HEK293 (cell line): ENCODE results near the gene GPR37.

Source experiments
- KLF9 ChIP-seq: fragments of 450-650 bp; formaldehyde crosslinking; IDR thresholded peaks from 2 replicates; pipeline ENCODE4 v1.5.1; 2016; ENCODE audit warnings: missing biosample characterization, missing genetic modification characterization, low read depth
- OVOL3 ChIP-seq: fragments of 450-650 bp; formaldehyde crosslinking; IDR thresholded peaks from 2 replicates; pipeline ENCODE4 v1.5.1; 2016; ENCODE audit warnings: missing biosample characterization, missing genetic modification characterization
- RBAK ChIP-seq: fragments of 450-650 bp; formaldehyde crosslinking; IDR thresholded peaks from 2 replicates; pipeline ENCODE4 v1.5.1; 2016; ENCODE audit warnings: missing biosample characterization, missing genetic modification characterization
- SP7 ChIP-seq: fragments of 450-650 bp; formaldehyde crosslinking; IDR thresholded peaks from 2 replicates; pipeline ENCODE4 v1.5.1; 2016; ENCODE audit warnings: missing biosample characterization, missing genetic modification characterization
- TCF7L2 ChIP-seq: IDR thresholded peaks from 2 replicates; pipeline ENCODE4 v1.6.1; 2011; ENCODE audit warnings: low read depth, mild to moderate bottlenecking, inconsistent platforms, low read length, moderate library complexity, borderline replicate concordance
- YY1 ChIP-seq: fragments of 450-650 bp; formaldehyde crosslinking; IDR thresholded peaks from 2 replicates; pipeline ENCODE4 v1.5.1; 2018; ENCODE audit warnings: missing biosample characterization, missing genetic modification characterization
- ZBTB20 ChIP-seq: fragments of 450-650 bp; formaldehyde crosslinking; IDR thresholded peaks from 2 replicates; pipeline ENCODE4 v1.5.1; 2016; ENCODE audit warnings: missing biosample characterization, missing genetic modification characterization
- ZBTB8A ChIP-seq: fragments of 450-650 bp; formaldehyde crosslinking; IDR thresholded peaks from 2 replicates; pipeline ENCODE4 v1.5.1; 2016; ENCODE audit warnings: missing biosample characterization, missing genetic modification characterization
- ZEB2 ChIP-seq: fragments of 450-650 bp; formaldehyde crosslinking; IDR thresholded peaks from 2 replicates; pipeline ENCODE4 v1.5.1; 2016; ENCODE audit warnings: missing biosample characterization, missing genetic modification characterization
- ZNF10 ChIP-seq: fragments of 450-650 bp; formaldehyde crosslinking; IDR thresholded peaks from 2 replicates; pipeline ENCODE4 v1.5.1; 2017; ENCODE audit warnings: missing biosample characterization, missing genetic modification characterization
- ZNF132 ChIP-seq: fragments of 450-650 bp; formaldehyde crosslinking; IDR thresholded peaks from 2 replicates; pipeline ENCODE4 v1.5.1; 2017; ENCODE audit warnings: missing biosample characterization, missing genetic modification characterization, borderline replicate concordance
- ZNF133 ChIP-seq: fragments of 450-650 bp; formaldehyde crosslinking; IDR thresholded peaks from 2 replicates; pipeline ENCODE4 v1.5.1; 2016; ENCODE audit warnings: missing biosample characterization, missing genetic modification characterization
- ZNF138 ChIP-seq: fragments of 450-650 bp; formaldehyde crosslinking; IDR thresholded peaks from 2 replicates; pipeline ENCODE4 v1.5.1; 2016; ENCODE audit warnings: missing biosample characterization, missing genetic modification characterization, borderline replicate concordance
- ZNF146 ChIP-seq: fragments of 450-650 bp; formaldehyde crosslinking; IDR thresholded peaks from 2 replicates; pipeline ENCODE4 v1.5.1; 2016; ENCODE audit warnings: missing biosample characterization, missing genetic modification characterization
- ZNF174 ChIP-seq: fragments of 450-650 bp; formaldehyde crosslinking; IDR thresholded peaks from 2 replicates; pipeline ENCODE4 v1.5.0; 2017; ENCODE audit warnings: missing biosample characterization, mild to moderate bottlenecking, missing genetic modification characterization
- ZNF19 ChIP-seq: fragments of 450-650 bp; formaldehyde crosslinking; IDR thresholded peaks from 2 replicates; pipeline ENCODE4; 2016; ENCODE audit warnings: missing biosample characterization, missing genetic modification characterization, low read depth
- ZNF239 ChIP-seq: fragments of 450-650 bp; formaldehyde crosslinking; IDR thresholded peaks from 2 replicates; pipeline ENCODE4 v1.5.1; 2016; ENCODE audit warnings: missing biosample characterization, missing genetic modification characterization
- ZNF335 ChIP-seq: fragments of 450-650 bp; formaldehyde crosslinking; conservative IDR thresholded peaks from 2 replicates; pipeline ENCODE4 v1.5.1; 2016; ENCODE audit warnings: missing biosample characterization, missing genetic modification characterization
- ZNF391 ChIP-seq: fragments of 450-650 bp; formaldehyde crosslinking; IDR thresholded peaks from 2 replicates; pipeline ENCODE4 v1.5.1; 2016; ENCODE audit warnings: low read depth, missing biosample characterization, missing genetic modification characterization, borderline replicate concordance
- ZNF426 ChIP-seq: fragments of 450-650 bp; formaldehyde crosslinking; IDR thresholded peaks from 2 replicates; pipeline ENCODE4 v1.5.1; 2017; ENCODE audit warnings: missing biosample characterization, missing genetic modification characterization, mild to moderate bottlenecking, inconsistent platforms, moderate library complexity
- ZNF488 ChIP-seq: fragments of 450-650 bp; formaldehyde crosslinking; IDR thresholded peaks from 2 replicates; pipeline ENCODE4 v1.5.1; 2016; ENCODE audit warnings: missing biosample characterization, missing genetic modification characterization
- ZNF549 ChIP-seq: fragments of 450-650 bp; IDR thresholded peaks from 2 replicates; pipeline ENCODE4 v1.5.1; 2018; ENCODE audit warnings: missing biosample characterization, missing genetic modification characterization, mild to moderate bottlenecking, inconsistent platforms, moderate library complexity
- ZNF621 ChIP-seq: fragments of 450-650 bp; formaldehyde crosslinking; IDR thresholded peaks from 2 replicates; pipeline ENCODE4 v1.5.1; 2017; ENCODE audit warnings: missing biosample characterization, missing genetic modification characterization
- ZNF623 ChIP-seq: fragments of 450-650 bp; formaldehyde crosslinking; IDR thresholded peaks from 2 replicates; pipeline ENCODE4 v1.5.1; 2016; ENCODE audit warnings: missing biosample characterization, missing genetic modification characterization
- ZNF837 ChIP-seq: fragments of 450-650 bp; formaldehyde crosslinking; IDR thresholded peaks from 2 replicates; pipeline ENCODE4 v1.5.1; 2016; ENCODE audit warnings: missing biosample characterization, missing genetic modification characterization
- ZXDB ChIP-seq: fragments of 450-650 bp; formaldehyde crosslinking; IDR thresholded peaks from 2 replicates; pipeline ENCODE4 v1.5.1; 2016; ENCODE audit warnings: missing biosample characterization, missing genetic modification characterization
- TF ChIP-seq, protein P1 (sequence below): fragments of 450-650 bp; formaldehyde crosslinking; IDR thresholded peaks from 2 replicates; pipeline ENCODE4 v1.5.1; 2016; ENCODE audit warnings: missing biosample characterization, missing genetic modification characterization
- TF ChIP-seq, protein P2 (sequence below): fragments of 450-650 bp; formaldehyde crosslinking; IDR thresholded peaks from 2 replicates; pipeline ENCODE4 v1.5.1; 2016; ENCODE audit warnings: missing biosample characterization, missing genetic modification characterization
- TF ChIP-seq, protein P3 (sequence below): fragments of 450-650 bp; formaldehyde crosslinking; IDR thresholded peaks from 2 replicates; pipeline ENCODE4 v1.5.1; 2017; ENCODE audit warnings: missing biosample characterization, missing genetic modification characterization
- TF ChIP-seq, protein P4 (sequence below): fragments of 450-650 bp; formaldehyde crosslinking; conservative IDR thresholded peaks from 2 replicates; pipeline ENCODE4 v1.5.1; 2016; ENCODE audit warnings: low read depth, missing biosample characterization, missing genetic modification characterization
- TF ChIP-seq, protein P5 (sequence below): fragments of 450-650 bp; formaldehyde crosslinking; IDR thresholded peaks from 2 replicates; pipeline ENCODE4 v1.5.1; 2016; ENCODE audit warnings: missing biosample characterization, missing genetic modification characterization

The GPR37 gene

DNA sequence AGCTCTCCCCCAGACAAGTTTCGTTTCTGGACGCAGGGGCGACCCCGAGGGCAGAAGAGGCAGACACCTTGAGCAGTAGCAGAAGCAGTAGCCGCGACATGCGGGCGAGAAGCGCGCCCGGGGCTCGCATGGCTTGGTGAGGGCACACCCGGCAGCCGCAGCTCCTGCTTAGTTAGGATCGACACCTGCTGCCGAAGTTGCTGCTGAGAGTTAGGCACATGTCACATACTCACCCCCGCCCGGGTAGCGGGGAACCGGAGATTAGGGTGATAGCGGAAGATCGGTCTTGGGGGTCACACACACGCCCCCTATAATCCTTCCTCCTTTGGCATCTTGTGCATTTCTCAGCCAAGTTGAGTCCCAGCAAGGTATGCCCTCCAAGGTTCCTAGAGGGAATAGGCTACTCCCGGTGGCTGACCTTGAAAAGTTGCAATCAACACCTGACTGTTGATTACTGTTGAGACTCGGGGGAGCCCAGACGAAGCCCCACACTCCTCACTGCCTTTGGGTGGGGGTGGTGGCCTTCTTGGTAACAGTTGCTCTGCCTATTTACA, 668 bp downstream of the GPR37 start (continued):
- TF ChIP-seq RBAK (no peak), ZNF837 (tag by site-specific recombination) (no peak), ZNF138 (no peak), ZNF426 (no peak), ZNF19 (tag by site-specific recombination) (no peak), ZNF623 (tag by site-specific recombination) (no peak), TCF7L2 (no peak), ZNF335 (tag by site-specific recombination) (peak; percentile 68), ZNF174 (tag by site-specific recombination) (no peak), YY1 (tag by site-specific recombination) (no peak; the same call in 1 of the 2 replicates), ZNF132 (tag by site-specific recombination) (no peak), ZNF549 (tag by site-specific recombination) (no peak), ZNF133 (tag by site-specific recombination) (no peak), OVOL3 (tag by site-specific recombination) (no peak), ZNF10 (tag by site-specific recombination) (peak; percentile 82), KLF9 (tag by site-specific recombination) (peak; percentile 25; the same call in 1 of the 2 replicates), SP7 (no peak), ZBTB8A (tag by site-specific recombination) (no peak), ZNF621 (tag by site-specific recombination) (no peak), ZXDB (tag by site-specific recombination) (peak; percentile 33; the same call in 1 of the 2 replicates), ZEB2 (tag by site-specific recombination) (no peak), ZNF391 (tag by site-specific recombination) (no peak), ZNF146 (tag by site-specific recombination) (no peak), ZBTB20 (tag by site-specific recombination) (peak; percentile 1; the same call in 1 of the 2 replicates), ZNF488 (no peak), ZNF239 (no peak)
- TF ChIP-seq, protein P1, sequence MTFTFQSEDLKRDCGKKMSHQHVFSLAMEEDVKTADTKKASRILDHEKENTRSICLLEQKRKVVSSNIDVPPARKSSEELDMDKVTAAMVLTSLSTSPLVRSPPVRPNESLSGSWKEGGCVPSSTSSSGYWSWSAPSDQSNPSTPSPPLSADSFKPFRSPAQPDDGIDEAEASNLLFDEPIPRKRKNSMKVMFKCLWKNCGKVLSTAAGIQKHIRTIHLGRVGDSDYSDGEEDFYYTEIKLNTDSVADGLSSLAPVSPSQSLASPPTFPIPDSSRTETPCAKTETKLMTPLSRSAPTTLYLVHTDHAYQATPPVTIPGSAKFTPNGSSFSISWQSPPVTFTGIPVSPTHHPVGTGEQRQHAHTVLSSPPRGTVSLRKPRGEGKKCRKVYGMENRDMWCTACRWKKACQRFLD (tag by site-specific recombination): no peak
- TF ChIP-seq, protein P2, sequence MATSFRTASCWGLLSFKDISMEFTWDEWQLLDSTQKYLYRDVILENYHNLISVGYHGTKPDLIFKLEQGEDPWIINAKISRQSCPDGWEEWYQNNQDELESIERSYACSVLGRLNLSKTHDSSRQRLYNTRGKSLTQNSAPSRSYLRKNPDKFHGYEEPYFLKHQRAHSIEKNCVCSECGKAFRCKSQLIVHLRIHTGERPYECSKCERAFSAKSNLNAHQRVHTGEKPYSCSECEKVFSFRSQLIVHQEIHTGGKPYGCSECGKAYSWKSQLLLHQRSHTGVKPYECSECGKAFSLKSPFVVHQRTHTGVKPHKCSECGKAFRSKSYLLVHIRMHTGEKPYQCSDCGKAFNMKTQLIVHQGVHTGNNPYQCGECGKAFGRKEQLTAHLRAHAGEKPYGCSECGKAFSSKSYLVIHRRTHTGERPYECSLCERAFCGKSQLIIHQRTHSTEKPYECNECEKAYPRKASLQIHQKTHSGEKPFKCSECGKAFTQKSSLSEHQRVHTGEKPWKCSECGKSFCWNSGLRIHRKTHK: no peak
- TF ChIP-seq, protein P3, sequence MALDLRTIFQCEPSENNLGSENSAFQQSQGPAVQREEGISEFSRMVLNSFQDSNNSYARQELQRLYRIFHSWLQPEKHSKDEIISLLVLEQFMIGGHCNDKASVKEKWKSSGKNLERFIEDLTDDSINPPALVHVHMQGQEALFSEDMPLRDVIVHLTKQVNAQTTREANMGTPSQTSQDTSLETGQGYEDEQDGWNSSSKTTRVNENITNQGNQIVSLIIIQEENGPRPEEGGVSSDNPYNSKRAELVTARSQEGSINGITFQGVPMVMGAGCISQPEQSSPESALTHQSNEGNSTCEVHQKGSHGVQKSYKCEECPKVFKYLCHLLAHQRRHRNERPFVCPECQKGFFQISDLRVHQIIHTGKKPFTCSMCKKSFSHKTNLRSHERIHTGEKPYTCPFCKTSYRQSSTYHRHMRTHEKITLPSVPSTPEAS (tag by site-specific recombination): no peak
- TF ChIP-seq, protein P4, sequence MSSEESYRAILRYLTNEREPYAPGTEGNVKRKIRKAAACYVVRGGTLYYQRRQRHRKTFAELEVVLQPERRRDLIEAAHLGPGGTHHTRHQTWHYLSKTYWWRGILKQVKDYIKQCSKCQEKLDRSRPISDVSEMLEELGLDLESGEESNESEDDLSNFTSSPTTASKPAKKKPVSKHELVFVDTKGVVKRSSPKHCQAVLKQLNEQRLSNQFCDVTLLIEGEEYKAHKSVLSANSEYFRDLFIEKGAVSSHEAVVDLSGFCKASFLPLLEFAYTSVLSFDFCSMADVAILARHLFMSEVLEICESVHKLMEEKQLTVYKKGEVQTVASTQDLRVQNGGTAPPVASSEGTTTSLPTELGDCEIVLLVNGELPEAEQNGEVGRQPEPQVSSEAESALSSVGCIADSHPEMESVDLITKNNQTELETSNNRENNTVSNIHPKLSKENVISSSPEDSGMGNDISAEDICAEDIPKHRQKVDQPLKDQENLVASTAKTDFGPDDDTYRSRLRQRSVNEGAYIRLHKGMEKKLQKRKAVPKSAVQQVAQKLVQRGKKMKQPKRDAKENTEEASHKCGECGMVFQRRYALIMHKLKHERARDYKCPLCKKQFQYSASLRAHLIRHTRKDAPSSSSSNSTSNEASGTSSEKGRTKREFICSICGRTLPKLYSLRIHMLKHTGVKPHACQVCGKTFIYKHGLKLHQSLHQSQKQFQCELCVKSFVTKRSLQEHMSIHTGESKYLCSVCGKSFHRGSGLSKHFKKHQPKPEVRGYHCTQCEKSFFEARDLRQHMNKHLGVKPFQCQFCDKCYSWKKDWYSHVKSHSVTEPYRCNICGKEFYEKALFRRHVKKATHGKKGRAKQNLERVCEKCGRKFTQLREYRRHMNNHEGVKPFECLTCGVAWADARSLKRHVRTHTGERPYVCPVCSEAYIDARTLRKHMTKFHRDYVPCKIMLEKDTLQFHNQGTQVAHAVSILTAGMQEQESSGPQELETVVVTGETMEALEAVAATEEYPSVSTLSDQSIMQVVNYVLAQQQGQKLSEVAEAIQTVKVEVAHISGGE (tag by site-specific recombination): no peak; the same call in 1 of the 2 replicates
- TF ChIP-seq, protein P5, sequence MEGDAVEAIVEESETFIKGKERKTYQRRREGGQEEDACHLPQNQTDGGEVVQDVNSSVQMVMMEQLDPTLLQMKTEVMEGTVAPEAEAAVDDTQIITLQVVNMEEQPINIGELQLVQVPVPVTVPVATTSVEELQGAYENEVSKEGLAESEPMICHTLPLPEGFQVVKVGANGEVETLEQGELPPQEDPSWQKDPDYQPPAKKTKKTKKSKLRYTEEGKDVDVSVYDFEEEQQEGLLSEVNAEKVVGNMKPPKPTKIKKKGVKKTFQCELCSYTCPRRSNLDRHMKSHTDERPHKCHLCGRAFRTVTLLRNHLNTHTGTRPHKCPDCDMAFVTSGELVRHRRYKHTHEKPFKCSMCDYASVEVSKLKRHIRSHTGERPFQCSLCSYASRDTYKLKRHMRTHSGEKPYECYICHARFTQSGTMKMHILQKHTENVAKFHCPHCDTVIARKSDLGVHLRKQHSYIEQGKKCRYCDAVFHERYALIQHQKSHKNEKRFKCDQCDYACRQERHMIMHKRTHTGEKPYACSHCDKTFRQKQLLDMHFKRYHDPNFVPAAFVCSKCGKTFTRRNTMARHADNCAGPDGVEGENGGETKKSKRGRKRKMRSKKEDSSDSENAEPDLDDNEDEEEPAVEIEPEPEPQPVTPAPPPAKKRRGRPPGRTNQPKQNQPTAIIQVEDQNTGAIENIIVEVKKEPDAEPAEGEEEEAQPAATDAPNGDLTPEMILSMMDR: peak; percentile 31; the same call in 1 of the 2 replicates
